Heart right ventricle (tissue), 16 donors: ENCODE data around the gene PDE4D. TPM values are rescaled to one million over a fixed set of nuclear protein-coding genes. Genes with fewer than 3 reads are reported as not detected.

Experiments
- ATAC-seq, 8 donors: fragments of 200-7000 bp; cut with Tn5 transposase; one replicate each; pipeline ENCODE4 v1.9.1; 2020; ENCODE audit warnings: mild to moderate bottlenecking in 8 of 8, moderate library complexity in 8 of 8, moderate number of reproducible peaks in 1 of 8
- DNase-seq, 2 donors: peaks; one replicate each; pipeline ENCODE4 v3.0.0-alpha.2; 2020
- H3K27ac ChIP-seq, 10 donors: fragments of 200-600 bp; sonication (generic) in 2 of 10; one replicate each; pipeline versions ENCODE4 v1.5.0 to v1.8.0; 2020 to 2022; ENCODE audit warnings: mild to moderate bottlenecking in 3 of 10
- H3K27me3 ChIP-seq, 7 donors: fragments of 200-600 bp; one replicate each; pipeline ENCODE4 v1.8.0; 2021 to 2022; ENCODE audit warnings: mild to moderate bottlenecking in 2 of 7
- H3K36me3 ChIP-seq, 9 donors: fragments of 200-600 bp; sonication (generic) in 1 of 9; one replicate each; pipeline versions ENCODE4 v1.5.0 to v1.8.0; 2020 to 2022; ENCODE audit warnings: mild to moderate bottlenecking in 2 of 9
- H3K4me1 ChIP-seq, 9 donors: fragments of 200-600 bp; sonication (generic) in 1 of 9; one replicate each; pipeline versions ENCODE4 v1.5.0 to v1.8.0; 2020 to 2022; ENCODE audit warnings: mild to moderate bottlenecking in 4 of 9
- H3K4me3 ChIP-seq, 10 donors: fragments of 200-600 bp; sonication (generic) in 2 of 10; one replicate each; pipeline versions ENCODE4 v1.5.0 to v1.8.0; 2020 to 2022; ENCODE audit warnings: mild to moderate bottlenecking in 7 of 10, moderate library complexity in 2 of 10
- H3K9me3 ChIP-seq, 11 donors: fragments of 200-600 bp in 10 of 11; sonication (generic) in 2 of 11; one replicate each; pipeline versions ENCODE4 v1.5.0 to v1.8.0; 2013 to 2022; ENCODE audit warnings: mild to moderate bottlenecking in 2 of 11, control low read depth in 1 of 11, moderate library complexity in 1 of 11
- WGBS, 2 donors: extraction: QIAGEN DNeasy Blood & Tissue Kit; methylation state at CpG; one replicate each; pipeline ENCODE4 v1.1.7; 2013; ENCODE audit warnings: inconsistent platforms in 1 of 2; 5-methylcytosine and 5-hydroxymethylcytosine counted together
- intact Hi-C, 10 donors: fragments of 100-400 bp; cut with DNase I; formaldehyde crosslinking; loops; one replicate each; pipeline versions ENCODE4 v1.11.1 to v1.14.2; 2022
- polyA plus RNA-seq, 2 donors: library from polyadenylated mRNA; stranded (reverse); fragments of 200-250 nt; gene quantifications; one replicate each; pipeline ENCODE4 v1.2.3, GENCODE V29; 2013
- total RNA-seq, 10 donors: library from RNA; stranded (reverse); fragmentation: NEBNext Ultra II Directional in 3 of 10; extraction: Animal tissue kit (Norgen Biotek cat#: 25700) in 3 of 10; gene quantifications; one replicate each; pipeline versions ENCODE4 v1.2.1 to v1.2.4, GENCODE V29; 2021 to 2023
- TF ChIP-seq, protein P1 (sequence below), 9 donors: fragments of 200-600 bp; sonication (generic) in 2 of 9; IDR thresholded peaks; one replicate each; pipeline versions ENCODE4 v1.5.0 to v1.8.0; 2021 to 2022; ENCODE audit warnings: antibody characterized with exemption in 9 of 9, mild to moderate bottlenecking in 5 of 9, moderate library complexity in 1 of 9
- donor health status: Arrhythmogenic right ventricular cardiomyopathy.
- donor health status: ischemic (EF 13 %, LVEDD 7.1; RV severe dilation, severe dysfunction).
- donor health status: healthy with polysubstance abuse.
- donor health status: DM: no; HTN: yes; CAD: no.
- donor health status: DM: no; HTN: no; CAD: no.
- donor health status: ischemic (EF 25% LVEDD 6.9; RV normal size, moderate dysfunction).
- donor health status: ischemic (EF 25% LVEDD 5.7; RV mildly dilated, moderate dysfunction).
- donor health status: healthy.
- donor health status: DM: yes; HTN: yes; CAD: no.
- donor health status: Ischemic cardiomyopathy.
- donor health status: ischemic (EF 35%, LVEDD 5.7; RV mildly dilated, moderate dysfunction).
- donor health status: nonischemic (EF 11% LVEDD 7.7; RV severe dilation, severe dysfunction).
- donor health status: DM: yes; HTN: yes; CAD: no.
- donor health status: PGD.
- donor health status: ischemic (EF 29% LVEDD 5.4; RV normal size, mild dysfunction).
- donor health status: nonischemic (EF 23%, LVEDD 6.1; RV moderate dilation, normal function).

Gene PDE4D
- total and polyA plus RNA-seq, 12 donors, result 5.8 to 83.2 (median 39.5) TPM

DNA sequence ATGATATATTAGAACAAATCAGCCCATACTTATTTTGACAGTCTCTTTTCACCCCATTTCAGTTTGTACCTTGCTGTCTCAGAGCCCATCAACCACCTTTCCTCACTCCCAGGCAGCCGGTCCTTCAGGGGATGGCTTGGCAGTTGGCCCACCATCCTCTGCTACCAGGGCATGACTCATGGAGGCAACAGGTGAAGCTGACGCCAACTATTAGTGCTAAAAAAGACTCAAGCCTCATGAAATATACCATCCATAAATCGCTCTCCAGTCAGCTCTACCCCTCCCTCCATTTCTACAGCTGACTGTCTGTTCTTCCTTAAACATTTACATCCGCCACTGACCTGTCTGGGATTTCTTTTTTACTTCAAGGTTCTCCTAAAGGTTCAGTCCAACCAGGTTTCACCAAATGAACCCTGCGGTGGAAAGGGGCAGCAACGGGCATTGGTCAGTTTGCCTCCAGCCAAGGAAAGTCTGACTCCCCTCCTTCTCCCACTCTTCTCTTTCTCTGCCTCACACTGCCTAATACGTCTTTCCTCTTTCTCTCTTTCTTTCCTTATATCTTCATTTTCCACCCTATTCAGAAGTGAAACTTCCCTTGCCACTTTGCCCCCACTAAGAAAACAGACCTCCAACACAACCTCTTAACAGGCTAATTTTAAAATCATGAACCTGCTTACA, 871.5 kb downstream of the PDE4D start:
- peaks cover 0 to 11% (median 3%) of the 10 kb centered on the region in 9 donors for H3K4me1 ChIP-seq
- H3K36me3 ChIP-seq, result peaks cover 0 to 19% (median 0%) of the 10 kb centered on the region in 9 donors
- ATAC-seq (peak in 3 of 8 donors; percentile 24 to 68 (median 60)), DNase-seq (peak in 1 of 2 donors; percentile 51)
- TF ChIP-seq, protein P1, sequence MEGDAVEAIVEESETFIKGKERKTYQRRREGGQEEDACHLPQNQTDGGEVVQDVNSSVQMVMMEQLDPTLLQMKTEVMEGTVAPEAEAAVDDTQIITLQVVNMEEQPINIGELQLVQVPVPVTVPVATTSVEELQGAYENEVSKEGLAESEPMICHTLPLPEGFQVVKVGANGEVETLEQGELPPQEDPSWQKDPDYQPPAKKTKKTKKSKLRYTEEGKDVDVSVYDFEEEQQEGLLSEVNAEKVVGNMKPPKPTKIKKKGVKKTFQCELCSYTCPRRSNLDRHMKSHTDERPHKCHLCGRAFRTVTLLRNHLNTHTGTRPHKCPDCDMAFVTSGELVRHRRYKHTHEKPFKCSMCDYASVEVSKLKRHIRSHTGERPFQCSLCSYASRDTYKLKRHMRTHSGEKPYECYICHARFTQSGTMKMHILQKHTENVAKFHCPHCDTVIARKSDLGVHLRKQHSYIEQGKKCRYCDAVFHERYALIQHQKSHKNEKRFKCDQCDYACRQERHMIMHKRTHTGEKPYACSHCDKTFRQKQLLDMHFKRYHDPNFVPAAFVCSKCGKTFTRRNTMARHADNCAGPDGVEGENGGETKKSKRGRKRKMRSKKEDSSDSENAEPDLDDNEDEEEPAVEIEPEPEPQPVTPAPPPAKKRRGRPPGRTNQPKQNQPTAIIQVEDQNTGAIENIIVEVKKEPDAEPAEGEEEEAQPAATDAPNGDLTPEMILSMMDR (IDR thresholded peaks at IDR 0.05), result no peak
- no peak overlapping the region for H3K4me3 ChIP-seq
- no peaks in the 10 kb centered on the region for H3K9me3 ChIP-seq
- no peaks in the 10 kb centered on the region for H3K27me3 ChIP-seq
- no peak overlapping the region for H3K27ac ChIP-seq
- intact Hi-C loops, result no loop called here
- 72 to 74% methylated on average over 7 of the region's 7 CpGs for WGBS, 2 donors

DNA sequence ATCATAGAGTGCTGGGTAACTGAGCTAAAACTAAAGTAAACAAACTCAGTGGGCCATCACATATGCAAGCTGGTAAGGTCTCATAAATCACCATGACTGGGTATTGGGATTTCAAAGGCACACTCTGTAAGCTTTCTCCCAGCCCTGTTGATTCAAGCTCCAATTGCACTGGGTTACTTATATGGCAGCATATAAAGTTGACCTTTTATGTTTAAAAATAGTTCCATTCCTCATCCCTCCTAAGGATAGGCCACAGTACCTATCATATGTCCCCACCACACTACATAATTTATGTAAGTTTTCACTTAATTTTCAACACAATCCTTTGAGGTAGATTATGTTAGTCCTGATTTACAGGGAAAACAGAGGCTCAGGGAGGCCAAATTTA, 872.2 kb downstream of the PDE4D start:
- peak in 1 of 8 donors; percentile 35 for ATAC-seq
- H3K4me3 ChIP-seq, result no peak overlapping the region
- H3K27ac ChIP-seq, result no peak overlapping the region

DNA sequence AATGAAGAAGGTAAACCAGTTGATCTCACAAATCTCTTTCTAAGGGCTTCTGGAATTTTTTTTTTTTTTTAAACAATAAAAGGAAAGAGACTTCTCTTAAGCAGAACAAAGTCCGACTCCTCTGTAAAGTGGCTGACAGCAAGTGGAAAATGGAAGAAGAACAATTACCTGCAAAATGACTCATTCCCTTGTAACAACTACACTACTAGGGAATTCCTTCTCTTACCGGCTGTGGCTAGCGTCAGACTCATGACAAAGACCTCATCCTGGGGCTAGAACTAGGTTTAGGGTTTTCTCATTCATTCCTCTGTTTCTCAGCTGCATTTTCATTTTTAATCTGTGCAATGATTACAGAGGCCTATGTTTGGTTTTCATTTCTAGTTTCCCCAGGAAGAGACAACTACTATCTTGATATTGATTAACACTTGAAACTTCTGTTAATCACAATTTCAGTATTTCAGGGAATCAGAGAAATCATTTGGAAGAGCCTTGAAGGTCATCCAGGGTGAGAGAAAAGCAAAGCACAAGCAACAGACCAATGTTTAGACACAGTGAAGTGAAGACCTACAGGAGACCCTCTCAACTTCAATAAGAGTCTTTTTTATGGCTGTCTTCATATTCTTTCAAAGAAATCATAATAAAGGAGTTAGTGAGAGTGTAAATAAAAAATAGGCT, 872.8 kb downstream of the PDE4D start:
- TF ChIP-seq, protein P1 (IDR thresholded peaks at IDR 0.05), result no peak
- Histone ChIP-seq H3K27ac (no peak overlapping the region), H3K4me1 (peaks cover 0 to 11% (median 3%) of the 10 kb centered on the region in 9 donors), H3K36me3 (peaks cover 0 to 20% (median 0%) of the 10 kb centered on the region in 9 donors), H3K27me3 (no peaks in the 10 kb centered on the region), H3K9me3 (peaks cover 0 to 2% (median 0%) of the 10 kb centered on the region in 11 donors), H3K4me3 (no peak overlapping the region)
- DNase-seq (no peak), ATAC-seq (no peak)
- 74 to 80% methylated on average over 3 of the region's 3 CpGs for WGBS, 2 donors
- intact Hi-C loops, result no loop called here

More for the DNA sequence above, 872.2 kb downstream of the PDE4D start:
- H3K36me3 ChIP-seq, result peaks cover 0 to 20% (median 0%) of the 10 kb centered on the region in 9 donors
- TF ChIP-seq, protein P1 (IDR thresholded peaks at IDR 0.05), result no peak
- H3K4me1 ChIP-seq, result peaks cover 0 to 11% (median 3%) of the 10 kb centered on the region in 9 donors
- no peaks in the 10 kb centered on the region for H3K9me3 ChIP-seq
- DNase-seq, result no peak
- intact Hi-C loops, result no loop called here
- H3K27me3 ChIP-seq, result no peaks in the 10 kb centered on the region

DNA sequence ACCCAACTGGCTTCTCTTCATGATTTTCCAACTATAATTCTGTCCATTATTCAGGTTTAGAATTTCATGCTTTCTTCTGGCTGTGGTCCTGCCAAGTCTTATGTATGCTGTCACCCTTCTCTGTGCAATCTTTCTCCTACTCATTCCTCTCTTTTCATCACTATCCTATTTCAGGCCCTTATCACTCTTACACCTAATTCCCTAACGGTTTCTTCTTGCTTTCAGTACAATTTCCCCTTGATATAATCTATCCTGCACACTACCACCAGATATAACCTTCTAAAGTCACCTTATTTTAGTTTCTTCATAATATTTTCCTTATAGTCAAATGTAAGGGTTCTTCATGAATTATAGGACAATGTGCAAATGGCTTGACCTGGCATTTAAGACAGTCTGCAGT, 874.4 kb downstream of the PDE4D start:
- TF ChIP-seq, protein P1 (IDR thresholded peaks at IDR 0.05), result no peak
- Histone ChIP-seq H3K4me1 (peaks cover 0 to 11% (median 3%) of the 10 kb centered on the region in 9 donors), H3K27me3 (no peaks in the 10 kb centered on the region), H3K27ac (no peak overlapping the region), H3K36me3 (peaks cover 0 to 13% (median 0%) of the 10 kb centered on the region in 9 donors), H3K4me3 (no peak overlapping the region), H3K9me3 (peaks cover 0 to 14% (median 0%) of the 10 kb centered on the region in 11 donors)
- 17 to 52% methylated on average over 1 of the region's 1 CpG for WGBS, 2 donors
- no peak for ATAC-seq
- no peak for DNase-seq
- intact Hi-C loops, result no loop called here
